HL-60/S4 (cell line): Measurements from ENCODE around the gene ACOT7.

Source experiments
- in situ Hi-C: fragments of 300-500 bp; cut with MboI; formaldehyde crosslinking; loops from 2 replicates; pipeline ENCODE4 v1.14.3; 2022; ENCODE audit warnings: low sequenced_read_pairs

The ACOT7 gene

DNA sequence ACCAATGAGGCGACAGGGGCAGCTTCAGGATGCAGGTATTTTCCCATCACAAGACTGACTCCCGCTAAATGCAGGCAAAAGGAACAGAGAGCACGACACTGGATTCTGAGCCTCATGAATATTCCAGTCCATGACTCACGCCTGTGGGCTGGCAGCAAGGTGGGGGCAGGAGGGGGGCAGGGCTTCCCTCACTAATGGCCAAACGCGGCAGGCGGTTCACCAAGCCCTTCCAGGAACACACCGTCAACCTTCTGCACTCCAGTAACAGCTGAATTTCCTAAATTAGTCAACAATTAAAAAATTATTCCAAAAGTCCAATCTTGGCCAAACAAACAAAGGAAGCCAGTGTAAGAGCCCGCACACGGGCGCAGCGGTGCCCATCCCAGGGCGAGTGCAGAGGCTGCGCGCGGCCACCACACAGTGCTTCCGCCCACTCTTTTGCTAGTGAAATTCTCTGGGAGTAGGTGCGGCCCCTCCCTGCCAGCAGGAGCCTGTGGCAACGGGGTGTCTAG lies 120.1 kb downstream of the ACOT7 start:
- in situ Hi-C loops: no loop called here

DNA sequence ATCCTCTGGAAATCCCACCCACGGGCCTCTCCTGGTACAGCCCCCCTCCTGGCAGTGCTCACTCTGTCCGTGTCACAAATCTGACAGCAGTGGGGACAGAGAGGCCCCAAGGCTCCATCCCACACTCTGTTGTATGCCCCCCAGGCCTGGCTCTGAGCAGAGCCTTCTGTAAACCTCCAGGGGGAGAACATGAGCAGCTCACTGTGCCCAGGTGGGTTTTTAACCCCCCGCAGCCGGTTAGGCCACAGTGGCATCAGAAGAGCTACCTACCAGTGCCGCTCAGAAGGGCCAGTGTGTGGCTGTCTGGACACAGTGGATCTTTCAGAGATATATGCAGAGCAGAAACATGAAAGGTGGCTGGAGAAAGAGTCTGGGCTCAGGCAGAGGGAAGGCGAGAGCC lies 120.7 kb downstream of the ACOT7 start:
- in situ Hi-C loops: no loop called here

DNA sequence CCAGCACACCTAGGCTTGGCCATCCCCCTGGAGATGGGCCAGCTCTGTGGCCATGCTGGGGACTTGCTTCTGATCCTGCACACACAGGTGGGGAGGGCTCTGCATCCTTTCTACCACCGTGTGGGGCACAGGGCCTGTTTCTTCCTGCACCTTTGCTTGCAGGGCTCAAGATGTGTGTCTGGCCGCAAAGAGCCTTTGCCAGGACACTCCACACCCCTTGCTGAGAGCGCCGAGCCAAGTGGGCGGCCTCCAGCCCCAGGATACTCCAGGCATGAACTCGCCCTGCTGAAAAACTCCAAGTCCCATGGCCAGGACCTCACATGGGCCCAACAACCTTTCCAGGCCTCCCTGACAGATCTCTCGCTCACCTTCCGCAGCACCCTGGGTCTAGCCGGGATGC lies 121.1 kb downstream of the ACOT7 start:
- in situ Hi-C loops: no loop called here

DNA sequence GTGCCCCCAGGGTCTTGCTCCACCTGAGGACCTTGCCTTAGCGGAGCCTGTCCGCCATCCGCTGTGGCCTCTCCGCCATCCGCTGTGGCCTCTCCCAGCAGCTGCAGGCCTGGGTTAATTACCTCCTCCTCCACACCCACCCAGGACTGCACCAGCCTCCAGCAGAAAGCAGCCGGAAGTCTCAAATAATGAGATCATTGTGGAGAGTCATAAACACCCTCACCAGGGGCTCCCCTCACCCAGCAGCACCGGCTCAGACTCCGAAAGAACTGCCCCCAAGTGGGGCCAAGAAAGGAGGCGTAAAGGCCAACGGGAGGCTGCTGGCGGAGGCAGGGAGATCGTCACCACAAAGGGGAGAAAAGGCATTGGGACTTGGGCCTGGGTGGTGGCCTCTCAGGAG lies 122.0 kb downstream of the ACOT7 start:
- in situ Hi-C loops: no loop called here

DNA sequence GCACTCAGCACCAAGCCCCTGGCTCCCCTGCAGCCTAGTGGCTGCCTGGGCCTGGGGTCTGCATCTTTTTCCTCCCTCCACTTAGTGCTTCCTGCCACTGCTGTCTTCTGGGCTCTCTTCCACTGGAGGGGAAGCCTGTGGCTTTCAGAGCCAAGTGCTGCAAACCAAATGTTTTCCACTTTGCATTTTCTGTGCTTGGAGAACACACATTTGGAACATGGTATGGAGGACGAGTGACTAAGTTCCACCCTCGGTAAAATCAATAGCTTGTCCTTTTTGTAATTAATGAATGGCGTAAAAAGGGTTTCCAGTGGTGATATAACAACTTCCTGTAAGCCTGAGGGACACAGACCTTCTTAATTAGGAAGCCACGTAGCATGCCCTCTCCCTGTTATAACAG lies 122.6 kb downstream of the ACOT7 start:
- in situ Hi-C loops: no loop called here

DNA sequence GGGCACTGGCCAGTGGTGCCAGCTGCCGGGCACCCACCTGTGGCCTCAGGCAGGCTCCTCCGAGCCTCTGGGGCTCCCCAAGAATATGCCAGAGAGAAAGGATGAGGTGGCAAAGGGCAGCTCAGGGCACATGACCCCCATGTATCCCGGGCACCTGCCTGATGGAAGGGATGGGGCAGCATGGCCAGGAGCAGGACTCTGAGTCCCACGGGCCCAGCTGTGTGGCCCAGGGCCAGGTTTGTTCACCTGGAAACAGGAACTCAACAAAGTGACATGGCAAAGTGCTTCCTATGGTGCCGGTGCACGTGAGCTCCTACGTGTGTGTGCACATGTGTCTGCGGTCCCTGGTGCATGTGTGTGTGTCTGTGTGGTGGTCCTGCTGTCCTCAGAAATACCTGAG lies 123.2 kb downstream of the ACOT7 start:
- in situ Hi-C loops: no loop called here

DNA sequence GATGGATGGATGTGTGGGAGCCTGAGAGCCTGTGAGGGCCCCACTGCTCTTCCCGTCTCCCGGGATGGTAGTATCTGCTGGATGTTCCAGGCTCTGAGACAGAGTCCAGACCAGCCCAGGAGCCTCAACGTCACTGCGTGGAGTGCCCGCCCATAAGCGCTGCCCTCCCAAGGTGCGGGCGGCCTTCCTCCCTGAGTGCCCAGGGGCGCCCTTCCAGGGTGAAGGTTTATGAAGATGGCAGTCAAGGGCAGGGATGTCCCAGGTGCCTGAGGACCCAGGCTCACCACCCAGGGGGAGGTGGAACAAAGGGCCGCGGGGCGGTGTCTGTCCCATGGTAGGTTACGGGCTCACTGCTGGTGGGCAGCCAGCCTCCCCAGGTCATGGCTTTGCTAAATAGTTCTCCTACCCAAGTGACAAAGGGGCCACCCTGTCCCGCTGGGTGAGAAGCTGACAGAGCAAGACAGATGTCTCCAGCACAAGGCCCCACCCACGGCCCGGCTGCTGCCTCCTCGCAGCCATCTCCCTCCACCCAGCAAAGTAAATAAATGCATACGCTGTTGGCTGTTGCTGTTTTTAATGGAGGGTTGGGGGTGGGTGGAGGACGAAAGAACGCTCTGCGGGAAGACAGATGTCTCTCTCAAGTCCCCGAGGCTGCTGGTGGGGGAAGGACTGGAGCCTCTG lies 123.7 kb downstream of the ACOT7 start:
- in situ Hi-C loops: no loop called here

DNA sequence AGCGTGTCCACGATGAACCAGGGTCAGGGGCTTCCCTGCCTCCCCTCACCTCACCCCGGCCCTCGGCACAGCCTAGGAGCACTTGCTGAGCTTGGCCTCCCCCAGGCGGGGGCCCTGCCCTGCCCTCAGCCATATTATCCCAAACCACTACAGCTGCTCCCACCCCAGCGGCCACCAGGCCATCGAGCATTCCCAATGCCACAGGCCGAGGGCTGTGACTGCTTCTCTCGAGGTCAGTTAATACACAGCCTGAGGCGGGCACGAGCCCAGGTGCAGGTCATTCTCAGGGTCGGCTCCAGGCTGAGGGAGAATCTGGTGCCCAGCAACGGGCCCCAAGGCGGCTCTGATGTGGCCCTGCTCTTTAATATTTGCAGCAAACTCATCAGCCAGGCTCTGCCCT lies 124.3 kb downstream of the ACOT7 start:
- in situ Hi-C loops: no loop called here

DNA sequence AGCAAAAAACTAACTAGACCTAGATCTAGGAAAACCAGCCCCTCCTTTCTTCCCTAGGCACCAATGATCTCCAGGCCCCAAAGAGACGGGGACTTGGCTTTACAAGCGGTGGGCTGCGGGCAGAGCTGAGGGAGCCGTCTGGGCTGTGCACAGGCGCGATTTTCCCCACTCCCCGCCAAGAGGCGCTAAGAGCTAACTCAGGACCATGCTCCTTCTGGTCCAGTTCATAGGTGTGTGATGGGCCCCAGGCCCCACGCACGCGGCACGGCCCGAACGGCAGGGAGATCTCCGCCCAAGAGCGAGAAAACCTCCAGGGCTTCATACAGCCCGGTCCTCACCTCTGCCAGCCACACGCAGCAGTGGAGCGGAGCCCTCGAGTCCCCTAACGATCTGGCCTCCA lies 125.2 kb downstream of the ACOT7 start:
- in situ Hi-C loops: no loop called here

DNA sequence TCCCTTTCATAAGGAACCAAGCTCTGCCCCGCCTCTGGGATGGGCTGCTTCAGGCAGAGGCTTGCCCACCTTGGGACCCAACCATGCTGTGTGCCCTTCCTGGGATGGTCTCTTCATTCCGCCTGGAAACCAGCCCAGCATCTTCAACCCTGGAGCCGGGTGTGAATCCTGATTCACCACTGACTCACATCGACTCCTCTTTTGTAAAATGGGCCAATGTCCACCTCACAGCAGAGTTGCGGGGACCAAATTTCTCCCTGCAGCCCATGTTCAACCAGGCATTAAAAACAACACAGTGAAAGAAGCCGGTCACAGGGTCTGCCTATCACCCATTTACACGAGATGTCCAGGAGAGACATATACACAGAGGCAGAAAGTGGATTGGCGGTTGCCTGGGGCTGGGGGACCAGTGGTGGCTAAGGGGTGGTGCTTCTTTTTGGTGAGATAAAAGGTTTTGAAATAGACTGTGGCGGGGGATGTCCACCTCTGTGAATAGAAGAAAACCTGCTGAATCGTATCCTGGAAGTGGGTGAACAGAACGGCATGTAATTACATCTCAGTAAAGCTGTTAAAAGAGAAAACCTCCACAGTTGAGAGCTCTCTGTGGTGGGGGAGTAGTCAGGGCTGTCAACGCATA lies 125.8 kb downstream of the ACOT7 start:
- in situ Hi-C loops: no loop called here

DNA sequence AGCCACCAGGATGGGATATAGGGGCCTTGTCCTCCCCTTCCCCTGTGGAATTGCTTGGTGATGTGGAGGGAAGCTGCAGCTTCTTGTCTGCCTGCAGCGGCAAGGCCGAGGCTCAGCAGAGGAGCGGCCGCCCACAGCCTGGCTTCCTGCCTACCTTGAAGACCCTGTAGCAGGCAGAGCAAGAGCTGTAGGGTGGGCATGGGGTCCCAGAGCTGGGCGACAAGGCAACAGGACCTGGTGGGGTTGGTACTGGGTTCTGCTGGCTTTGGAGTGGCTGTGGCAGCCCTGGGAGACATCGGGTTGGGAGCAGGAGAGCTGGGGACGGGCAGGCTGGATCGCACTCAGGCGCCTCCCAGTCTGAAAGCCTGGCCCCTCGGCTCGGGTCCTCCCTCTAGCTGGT lies 126.9 kb downstream of the ACOT7 start:
- in situ Hi-C loops: no loop called here

DNA sequence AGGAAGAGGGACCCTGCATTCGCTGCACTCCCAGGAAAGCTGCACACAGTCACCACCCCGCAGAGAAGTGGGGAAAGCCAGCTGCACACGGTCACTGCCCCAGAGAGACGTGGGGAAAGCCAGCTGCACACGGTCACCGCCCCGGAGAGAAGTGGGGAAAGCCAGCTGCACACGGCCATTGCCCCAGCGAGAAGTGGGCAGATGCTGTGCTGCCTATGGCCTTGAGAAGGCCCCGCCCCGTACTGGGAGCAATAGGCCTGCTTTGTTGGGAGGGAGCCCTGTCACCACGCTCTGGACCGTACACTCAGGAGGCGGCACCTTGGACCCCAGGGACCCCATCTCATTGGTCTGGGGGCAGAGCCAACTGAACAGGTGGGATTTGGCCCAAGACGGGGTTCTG lies 128.4 kb downstream of the ACOT7 start:
- in situ Hi-C loops: no loop called here

DNA sequence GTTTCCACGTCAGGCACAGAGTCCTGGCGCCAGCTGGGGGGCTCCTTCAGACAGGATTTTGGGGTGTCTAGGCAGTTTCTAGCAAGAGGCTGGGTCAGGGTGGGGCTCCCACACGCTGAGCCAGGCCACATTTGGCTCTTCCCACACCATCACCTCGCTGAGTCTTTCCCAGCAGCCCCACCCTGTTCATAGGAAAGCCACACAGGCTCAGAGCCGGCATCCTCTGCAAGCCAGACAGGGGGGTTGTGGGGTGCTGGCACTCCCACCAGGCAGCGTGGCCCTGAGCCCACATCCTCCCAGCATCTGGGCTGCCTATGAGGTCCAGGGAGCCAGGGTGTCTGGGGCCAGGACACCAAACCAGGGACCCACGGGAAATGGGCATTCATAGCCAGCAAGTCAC lies 129.9 kb downstream of the ACOT7 start:
- in situ Hi-C loops: no loop called here

DNA sequence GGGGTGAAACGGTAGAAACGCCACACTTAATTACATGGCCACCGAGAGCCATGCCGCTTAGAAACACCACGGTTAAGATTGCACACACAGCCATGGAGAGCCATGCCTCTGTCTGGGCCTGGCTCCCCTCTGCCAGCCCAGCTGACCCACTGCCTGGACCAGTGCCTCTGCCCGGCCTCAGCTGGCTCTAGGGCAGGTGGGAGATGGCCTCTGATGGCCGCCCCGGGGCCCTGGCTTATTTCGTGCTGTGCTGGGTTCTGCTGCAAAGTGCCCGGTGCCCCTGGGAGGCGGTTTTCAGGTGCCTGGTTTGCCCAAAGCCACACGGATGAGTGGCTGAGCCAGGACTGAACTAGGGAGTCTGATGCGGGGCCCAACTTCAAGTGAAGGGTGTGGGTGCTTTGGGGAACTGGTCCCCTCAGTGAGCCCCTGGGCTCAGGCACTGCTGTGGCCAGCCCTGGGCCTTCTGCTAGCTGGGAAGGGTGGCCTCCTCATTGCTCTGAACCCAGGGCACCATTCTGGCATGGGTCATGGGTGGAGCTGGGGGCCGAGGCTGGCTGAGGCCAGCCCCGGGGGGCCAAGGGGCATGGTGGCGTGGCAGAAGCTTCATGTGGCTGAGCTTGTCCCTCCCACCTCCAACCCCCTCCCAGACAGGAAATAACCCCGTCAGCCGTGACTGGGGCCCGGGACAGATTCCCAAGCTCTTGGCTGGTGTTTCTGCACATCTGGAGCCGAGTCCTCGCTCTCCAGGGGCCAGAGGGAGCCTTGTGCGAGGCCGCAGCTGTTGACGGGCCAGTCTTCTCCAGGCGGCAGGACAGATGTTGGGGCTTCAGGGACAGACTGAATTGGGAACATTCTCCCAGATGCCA lies 130.8 kb downstream of the ACOT7 start:
- in situ Hi-C loops: no loop called here

DNA sequence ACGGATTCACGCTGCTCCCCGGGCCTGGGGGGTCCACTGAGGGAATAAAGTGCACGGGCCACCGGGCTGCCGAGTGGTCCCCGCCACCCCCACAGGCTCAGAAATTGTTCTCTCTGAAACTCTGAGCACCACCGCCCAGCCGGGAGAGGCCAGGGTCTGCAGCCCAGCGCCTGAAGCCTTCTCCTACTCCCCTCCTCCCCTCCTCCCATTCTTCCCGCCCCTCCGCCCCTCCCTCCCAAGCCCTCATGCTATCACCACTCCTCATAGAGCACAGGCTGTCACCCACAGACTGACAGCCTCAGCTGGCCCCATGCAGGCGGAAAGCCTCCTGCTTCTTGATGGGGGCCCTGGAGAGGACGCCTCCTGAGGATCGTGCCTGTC lies 132.0 kb downstream of the ACOT7 start:
- in situ Hi-C loops: no loop called here

DNA sequence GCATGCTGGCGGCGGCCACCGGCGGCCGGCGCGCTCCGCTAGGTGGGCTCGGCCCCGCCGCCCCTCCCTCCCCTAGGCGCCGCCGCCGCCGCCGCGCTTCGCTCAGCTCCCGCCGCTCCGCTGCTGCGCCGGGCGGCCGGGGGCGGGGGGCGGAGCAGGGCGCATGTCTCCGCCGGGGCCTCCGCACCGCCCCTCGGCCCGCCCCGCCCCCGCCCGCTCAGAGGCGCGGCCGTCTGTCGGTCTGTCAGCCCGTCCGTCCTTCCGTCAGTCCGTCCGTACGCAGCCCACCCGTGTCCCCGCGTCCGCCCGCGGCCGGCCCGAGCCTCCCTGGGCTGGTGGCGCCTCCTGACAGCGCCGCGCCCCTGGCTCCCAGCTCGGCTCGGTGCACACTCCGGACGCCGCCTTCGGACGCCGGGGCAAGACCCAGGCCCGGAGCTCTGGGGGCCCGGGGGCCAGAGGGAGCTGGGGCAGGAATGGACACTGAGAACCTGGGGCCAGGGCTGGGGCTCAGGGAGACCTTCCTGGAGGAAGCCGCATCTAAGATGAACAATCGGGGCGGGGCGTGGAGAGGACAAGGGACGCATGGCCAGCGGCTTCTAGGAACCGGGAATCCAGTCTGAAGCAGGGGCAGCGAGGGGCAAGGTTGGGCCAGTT lies 132.5 kb downstream of the ACOT7 start, which contains the start of gene GPR153:
TSS of gene GPR153 (minus strand) at position 138 of the 654 bp plus-strand sequence. CDS start 6,193 bp downstream, outside the sequence.
- in situ Hi-C loops: no loop called here

DNA sequence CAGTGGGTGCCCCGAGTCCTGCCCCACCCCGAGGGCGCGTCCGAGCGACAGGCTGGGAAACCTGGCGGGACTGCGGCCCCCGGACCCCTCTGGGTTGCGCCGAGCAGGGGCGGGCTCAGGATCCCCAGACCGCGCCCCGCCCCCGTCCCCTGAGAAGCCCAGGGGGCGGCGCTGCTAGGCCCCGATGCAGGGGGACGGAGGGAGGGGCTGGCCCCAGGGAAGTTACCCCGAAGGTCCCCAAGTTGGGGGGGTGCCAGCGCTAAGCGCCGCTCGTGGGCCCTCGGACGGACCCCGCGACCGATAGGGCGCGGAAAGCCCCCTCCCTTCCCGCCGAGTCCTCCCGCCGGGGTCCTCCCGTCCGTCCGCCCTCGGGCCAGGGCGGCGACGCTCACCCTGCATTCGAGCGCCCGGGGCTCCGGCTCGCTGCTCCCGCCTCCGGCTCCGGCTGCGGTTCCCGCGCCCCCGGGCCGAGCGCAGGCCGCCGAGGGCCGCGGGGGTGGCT lies 133.1 kb downstream of the ACOT7 start:
- in situ Hi-C loops: no loop called here

DNA sequence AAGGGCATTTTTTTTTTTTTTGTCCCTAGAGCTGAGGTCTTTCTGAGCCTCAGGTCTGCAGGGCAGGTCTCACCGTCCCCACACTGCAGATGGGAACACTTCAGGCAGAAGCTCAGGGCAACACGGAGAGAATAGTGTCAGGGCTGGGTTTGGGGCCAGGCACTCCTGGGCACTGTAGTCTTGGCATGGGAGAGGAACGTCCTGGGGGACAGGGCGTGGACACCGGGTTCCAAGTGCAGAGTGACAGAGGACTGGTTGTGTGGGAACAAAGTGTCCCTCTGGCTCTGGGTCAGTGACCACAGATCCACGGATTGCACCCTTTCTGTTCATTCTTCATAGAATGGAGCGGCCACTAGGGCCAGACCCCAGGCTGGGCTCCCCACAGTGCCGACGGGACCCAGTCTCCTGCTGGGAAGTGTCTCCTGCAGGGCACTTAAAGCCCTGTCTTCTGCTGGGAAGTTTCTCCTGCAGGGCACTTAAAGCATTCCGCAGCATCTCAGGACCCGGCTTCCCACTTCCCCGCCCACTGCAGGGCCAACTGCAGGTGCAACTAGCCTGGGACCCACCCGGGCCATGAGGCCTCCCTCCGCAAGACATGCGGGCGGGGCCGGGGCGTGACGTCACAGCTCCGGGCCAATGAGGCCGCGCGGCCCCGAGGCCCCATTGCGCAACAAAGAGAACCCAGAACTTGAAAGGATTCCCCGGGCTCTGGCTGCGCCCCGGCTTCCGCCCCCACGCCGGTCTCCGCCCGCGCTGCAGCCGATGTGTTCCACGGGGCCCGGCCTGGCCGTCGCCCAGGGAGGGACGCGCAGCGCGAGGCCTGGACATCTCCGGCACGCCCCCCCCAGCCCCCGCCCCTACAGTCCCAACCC lies 133.8 kb downstream of the ACOT7 start:
- in situ Hi-C loops: loop anchor here (10.0 kb wide), 1 partner anchor 85 kb away; no protein-coding TSS in a partner anchor

DNA sequence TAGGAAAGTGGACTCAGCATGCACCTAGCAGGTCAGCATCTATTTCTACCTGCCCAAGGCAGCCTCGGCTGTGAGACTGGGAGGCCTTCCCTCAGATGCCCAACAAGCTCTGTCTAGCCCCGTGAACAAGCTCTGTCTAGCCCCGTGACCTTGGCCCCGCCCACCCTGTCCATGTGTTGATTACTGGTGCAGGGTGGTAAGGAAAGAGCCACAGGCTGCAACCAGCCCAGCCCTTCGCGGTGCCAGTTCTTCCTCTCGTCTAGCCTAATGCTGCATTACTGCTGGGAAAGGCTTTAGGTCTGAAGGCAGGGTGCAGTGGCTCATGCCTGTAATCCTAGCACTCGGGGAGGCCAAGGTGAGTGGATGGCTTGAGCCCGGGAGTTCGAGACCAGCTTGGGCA lies 134.9 kb downstream of the ACOT7 start:
- in situ Hi-C loops: loop anchor here (10.0 kb wide), 1 partner anchor 86 kb away; no protein-coding TSS in a partner anchor
